GM19438 (cell line): ENCODE results near the gene HMCES.
A peak's percentile ranks its signal among the peaks of the same experiment; 100 is the strongest.

Experiments used
- ATAC-seq: cut with Tn5 transposase; IDR thresholded peaks from one replicate; pipeline ENCODE4 v1.9.1; 2021; ENCODE audit warnings: low read depth; ENCODE audit not compliant: unreplicated experiment

HMCES gene

DNA sequence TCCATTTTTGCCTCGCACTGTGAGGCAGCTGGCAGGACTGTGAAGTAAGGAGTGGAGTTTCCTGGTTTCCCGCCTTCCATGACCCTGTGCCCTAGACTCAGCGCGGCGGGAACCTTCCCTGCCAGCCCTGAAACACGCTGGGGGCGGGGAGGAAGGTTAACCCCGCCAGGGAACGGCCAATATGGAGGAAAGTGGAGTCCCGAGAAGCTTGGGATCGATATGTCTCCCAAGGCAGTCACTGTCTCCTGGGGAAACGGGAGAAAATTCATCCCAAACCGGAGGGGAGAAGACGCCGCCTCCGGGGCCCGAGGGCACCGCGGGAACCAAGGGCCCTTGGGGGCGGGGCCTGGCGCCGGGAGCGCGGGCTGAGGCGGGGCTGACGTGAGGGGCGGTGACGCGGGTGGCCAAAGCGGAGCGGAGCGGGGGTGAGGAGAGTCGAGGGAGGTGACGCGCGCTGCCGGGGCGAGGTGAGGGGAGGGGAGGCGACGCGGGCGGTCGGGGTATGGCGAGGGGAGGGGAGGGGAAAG, at the start of gene HMCES:
TSS of gene HMCES (plus strand) at position 432 of the 527 bp plus-strand sequence. CDS start 863 bp downstream, outside the sequence.
- peak; percentile 48 for ATAC-seq

DNA sequence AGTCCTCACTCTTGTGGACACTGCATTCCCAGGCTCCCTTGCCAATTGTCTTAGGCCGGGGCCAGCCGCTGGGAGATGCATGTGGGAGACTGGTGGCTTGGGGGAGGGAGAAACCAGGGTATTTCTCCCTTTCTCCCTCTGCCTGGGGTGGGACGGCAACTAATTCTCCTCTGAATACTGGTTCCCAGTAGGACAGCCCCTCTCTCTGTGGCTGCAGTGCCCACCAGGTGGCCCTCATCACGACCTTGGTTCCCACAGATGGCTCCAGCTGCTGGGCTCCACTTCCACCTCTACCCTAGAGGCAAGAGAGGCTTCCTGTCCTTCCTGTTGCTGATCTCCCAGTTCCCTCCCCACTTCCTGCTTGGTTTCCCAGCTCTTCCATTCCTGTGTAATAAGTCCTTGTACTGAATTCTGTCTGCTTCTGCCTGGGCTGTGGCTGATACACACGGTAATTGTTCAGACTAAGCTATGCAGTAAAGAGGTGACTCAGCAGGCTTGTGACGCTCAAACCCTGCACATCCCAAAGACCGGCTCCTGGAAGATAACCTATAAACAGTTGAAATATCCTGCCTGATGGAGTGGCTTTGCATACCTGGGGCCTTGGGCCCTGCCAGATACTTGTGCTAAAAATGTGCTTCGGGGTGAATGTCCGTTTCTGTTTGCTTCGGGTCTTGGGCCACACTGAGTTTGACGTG, 49.6 kb upstream of the HMCES start:
- no peak for ATAC-seq

GRCh38 chr3:129230311-129231019, 48.2 kb upstream of the HMCES start:
- no peak for ATAC-seq

DNA sequence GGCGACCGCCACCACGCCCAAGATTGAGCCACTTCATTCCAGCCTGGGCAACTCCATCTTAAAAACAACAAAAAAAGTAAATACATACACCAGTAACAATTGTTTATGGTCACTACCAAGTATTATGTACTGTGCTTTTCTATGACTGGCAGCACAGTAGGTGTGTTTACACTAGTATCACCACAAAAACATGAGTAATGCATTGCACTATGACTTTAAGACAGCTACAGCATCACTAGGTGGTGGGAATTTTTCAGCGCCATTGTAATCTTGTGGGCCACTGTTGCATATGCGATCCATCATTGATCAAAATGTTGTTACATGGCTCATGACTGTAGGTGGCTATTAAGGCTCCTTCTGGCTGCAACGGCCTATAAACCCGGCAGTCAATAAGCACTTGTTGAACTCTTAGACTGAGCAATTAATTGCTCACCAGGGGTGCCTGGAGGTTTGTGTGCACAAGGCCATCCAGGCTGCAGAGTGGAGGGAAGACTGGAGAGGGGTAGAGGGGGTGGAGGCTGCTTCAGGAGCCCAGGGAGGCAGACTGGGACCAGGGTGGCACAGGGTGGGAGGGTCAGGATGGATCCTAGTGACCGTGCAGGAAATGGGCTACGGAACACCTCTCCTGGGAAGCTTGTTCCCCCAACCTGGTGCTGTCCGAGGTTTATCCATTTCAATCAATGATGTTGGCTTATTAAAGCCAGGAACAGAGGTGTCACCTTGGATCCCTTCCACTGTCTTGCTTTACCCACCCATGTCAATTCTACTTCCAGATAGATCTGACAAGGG, 47.1 kb upstream of the HMCES start:
- no peak for ATAC-seq

DNA sequence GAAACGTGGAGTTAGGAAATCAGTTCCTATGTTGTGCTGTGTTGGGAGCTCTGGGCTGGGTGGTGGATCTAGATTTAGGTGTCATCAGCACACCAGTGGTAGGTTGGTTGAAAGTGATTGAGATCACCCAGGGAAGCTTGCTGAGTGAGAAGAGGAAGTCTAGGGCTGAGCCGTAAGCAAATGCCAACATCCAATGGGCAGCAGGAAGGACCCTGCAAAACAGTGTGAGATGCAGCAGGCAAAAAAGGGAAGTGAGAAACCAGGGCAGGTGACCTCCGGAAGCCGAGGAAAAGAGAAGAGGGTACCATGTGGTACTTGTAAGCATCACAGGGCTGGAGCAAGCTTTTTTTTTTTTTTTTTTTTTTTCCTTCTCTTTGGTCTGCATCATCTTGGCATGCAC, 45.1 kb upstream of the HMCES start:
- peak; percentile 87 for ATAC-seq

DNA sequence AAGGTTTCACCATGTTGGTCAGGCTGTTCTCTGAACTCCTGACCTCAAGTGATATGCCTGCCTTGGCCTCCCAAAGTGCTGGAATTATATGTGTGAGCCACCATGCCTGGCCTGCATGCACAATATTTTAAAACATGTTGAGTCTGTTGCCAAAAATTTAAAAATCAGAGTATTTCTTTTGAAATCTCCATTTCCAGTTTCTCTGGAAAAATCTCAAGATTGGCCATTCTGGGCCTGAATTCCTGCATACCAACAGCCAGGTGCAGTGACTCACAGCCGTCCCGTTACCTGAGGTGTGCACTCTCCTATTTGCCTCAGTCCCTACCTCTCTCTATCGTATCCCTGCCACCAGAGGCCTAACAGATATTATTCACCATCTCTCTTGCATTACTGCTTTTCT, 44.2 kb upstream of the HMCES start:
- no peak for ATAC-seq

DNA sequence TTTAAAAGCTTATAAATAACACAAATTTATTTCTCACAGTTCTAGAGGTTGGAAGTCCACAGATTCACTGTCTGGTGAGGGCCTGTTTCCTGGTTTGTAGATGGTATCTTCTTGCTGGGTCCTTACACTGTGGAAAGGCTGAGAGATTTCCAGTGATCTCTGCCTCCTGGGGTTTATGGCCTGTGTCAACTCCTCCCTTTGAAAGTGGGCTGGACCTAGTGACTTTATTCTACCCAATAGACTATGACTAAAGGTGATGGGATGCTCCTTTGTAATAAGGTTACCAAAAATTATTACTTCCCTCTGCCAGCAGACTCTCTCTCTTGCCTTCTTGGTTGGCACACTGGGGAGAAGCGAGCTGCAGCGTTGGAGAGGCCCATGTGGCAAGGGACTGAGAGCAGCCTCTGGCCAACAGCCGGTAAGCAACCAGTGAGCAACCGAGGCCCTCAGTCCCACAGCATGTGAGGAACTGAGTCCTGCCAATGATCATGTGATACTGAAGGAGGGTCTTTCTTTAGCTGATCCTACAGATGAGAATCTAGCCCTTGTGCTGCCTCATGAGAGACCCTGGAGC, 43.2 kb upstream of the HMCES start:
- ATAC-seq = no peak

- no peak for ATAC-seq
Measured at GRCh38 chr3:129238945-129239705, 39.5 kb upstream of the HMCES start.

DNA sequence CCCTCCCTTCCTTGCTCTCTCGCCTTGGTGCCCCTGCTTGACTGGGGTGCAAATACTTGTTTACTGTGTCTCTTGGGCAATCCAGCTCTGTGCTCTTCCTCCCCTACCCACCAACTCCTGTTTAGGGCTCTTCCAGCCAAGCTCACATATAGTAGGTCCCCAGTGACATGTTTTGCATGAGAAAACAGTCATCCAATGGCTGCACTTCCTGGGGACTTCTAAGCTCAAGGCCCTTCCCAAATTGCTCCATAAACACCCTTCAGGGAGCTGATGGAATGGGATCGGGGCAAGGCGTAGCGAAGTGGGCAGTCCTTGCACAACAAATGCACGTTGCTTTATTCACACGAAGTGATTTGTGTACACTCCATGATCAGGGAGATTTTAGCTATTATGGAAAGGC, 38.7 kb upstream of the HMCES start:
- ATAC-seq = no peak

- no peak for ATAC-seq
Measured at GRCh38 chr3:129240436-129240835, 38.2 kb upstream of the HMCES start.

GRCh38 chr3:129245141-129245540, 33.5 kb upstream of the HMCES start:
- ATAC-seq = no peak

GRCh38 chr3:129245641-129246306, 32.9 kb upstream of the HMCES start:
- peak; percentile 52 for ATAC-seq

GRCh38 chr3:129246636-129247035, 32.0 kb upstream of the HMCES start:
- ATAC-seq = no peak

- no peak for ATAC-seq
Measured at GRCh38 chr3:129248286-129248979, 30.2 kb upstream of the HMCES start.

DNA sequence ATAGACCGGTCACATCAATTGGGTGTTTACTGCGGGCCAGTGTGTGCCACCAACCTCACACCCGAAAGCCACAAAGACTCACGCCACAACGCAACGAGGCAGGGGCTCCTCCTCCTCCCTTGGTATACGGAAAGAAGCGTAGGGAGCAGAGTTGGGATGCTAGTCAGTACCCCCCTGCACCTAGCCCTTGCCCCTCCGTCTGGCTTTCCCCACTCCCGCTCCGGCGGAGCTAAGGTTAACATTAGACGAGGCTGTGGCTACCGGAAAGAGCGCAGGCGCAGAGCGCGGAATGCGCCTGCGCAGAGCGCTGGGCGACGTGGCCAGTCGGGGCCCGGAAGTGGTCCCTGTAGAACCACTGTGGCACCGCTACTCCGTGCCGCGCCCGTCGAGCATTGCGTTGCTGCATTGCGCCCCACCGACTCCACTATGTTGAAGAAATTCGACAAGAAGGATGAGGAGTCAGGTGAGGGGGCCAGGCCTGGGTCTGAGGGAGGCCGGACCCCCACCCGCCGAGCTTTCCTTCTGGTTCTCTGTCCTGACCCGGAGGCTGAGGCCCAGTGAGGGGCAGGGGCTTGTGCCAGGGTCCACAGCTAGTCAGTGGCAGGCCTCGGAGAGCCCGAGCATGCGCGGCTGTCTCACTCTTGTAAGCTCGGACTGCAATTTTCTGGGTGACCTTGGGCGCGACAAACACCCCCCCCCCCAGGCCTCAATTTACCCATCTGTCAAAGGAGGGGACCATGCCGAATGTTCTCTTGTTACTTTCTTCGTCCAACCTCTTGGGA, 29.2 kb upstream of the HMCES start, which contains the start of gene COPG1:
TSS of gene COPG1 (plus strand) at position 323 of the 782 bp plus-strand sequence. CDS start at position 427, 104 bp downstream.
- peak; percentile 83 for ATAC-seq

DNA sequence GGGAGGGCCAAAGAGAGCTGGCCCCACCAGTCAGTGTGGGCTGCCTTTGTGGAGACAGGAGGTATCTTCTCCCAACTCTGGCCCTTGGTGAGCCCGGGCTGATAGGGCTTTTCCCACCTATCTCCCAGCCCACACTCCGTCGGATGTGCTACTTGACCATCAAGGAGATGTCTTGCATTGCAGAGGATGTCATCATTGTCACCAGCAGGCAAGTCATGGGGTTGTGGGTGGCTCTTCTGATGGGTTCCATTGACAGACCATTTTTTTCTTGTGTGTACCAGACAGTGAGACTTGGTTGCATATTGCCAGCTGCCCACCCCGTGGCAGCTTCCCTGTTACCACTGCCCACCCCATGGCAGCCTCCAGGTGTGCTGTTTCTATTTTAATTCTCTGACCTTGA, 25.9 kb upstream of the HMCES start:
- no peak for ATAC-seq

DNA sequence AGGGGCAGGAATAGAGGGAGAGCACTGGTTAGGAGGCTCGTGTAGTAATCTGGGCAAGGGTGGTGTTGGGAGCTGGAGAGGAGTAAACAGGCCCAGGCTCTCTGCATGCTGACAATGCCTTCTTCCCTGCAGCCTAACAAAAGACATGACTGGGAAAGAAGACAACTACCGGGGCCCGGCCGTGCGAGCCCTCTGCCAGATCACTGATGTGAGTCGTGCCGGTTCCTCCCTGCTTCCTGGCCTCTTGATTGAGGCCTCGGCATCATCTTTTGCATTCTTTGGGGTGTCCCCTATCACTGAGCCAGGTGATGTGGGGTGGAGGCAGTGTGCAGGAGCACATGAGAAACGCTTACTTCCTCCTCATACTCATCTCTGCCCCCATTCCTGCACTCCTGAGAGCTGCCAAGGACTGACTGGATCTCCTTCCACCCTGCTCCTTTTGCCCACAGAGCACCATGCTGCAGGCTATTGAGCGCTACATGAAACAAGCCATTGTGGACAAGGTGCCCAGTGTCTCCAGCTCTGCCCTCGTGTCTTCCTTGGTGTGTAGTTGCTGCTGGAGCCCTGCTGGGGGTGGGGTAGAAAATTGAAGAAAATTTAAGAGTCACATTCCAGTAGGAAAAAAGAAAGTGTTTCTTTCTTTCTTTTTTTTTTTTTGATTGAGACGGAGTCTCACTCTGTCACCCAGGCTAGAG, 24.0 kb upstream of the HMCES start:
- no peak for ATAC-seq
